Erythroblast (primary cell): ENCODE measurements around the gene HYCC2.
"Not testable (repeated sequence)": the region's sequence is repeated elsewhere in the genome, so short reads cannot be mapped to it uniquely, and the experiment has no call there.

Source experiments
- DNase-seq, 2 experiments: peaks; one replicate each; lab custom pipeline; 2025; lab: John Stamatoyannopoulos, UW
- GATA1 ChIP-seq: IDR thresholded peaks from 2 replicates; pipeline ENCODE4 v1.6.1; 2011; ENCODE audit warnings: low read depth, mild to moderate bottlenecking, control low read depth, low read length, moderate library complexity
- POLR2A ChIP-seq: IDR thresholded peaks from 2 replicates; pipeline ENCODE4 v1.6.1; 2011; ENCODE audit warnings: mild to moderate bottlenecking, low read length

Gene HYCC2

DNA sequence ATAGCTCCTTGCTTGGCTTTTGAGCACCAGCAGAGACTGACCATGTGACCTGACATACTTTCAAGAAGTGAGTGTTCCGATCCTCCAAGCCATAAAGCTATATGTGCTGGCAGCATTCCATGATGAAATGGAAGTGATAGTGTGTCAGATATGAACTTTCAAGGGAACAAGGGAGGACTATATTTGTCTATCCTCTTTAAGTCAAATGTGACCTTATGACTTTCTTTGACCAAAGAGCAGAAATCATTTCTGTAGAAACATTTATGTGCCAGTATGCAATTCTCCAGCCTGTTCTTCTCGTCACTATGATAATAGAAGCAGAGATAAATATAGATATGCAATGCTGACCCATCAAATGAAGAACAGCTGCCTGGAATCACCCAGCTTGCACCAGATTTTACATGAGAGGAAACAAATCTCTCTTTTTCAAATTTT, 14.4 kb downstream of the HYCC2 start:
- TF ChIP-seq POLR2A (no peak), GATA1 (no peak)
- no peak for DNase-seq

DNA sequence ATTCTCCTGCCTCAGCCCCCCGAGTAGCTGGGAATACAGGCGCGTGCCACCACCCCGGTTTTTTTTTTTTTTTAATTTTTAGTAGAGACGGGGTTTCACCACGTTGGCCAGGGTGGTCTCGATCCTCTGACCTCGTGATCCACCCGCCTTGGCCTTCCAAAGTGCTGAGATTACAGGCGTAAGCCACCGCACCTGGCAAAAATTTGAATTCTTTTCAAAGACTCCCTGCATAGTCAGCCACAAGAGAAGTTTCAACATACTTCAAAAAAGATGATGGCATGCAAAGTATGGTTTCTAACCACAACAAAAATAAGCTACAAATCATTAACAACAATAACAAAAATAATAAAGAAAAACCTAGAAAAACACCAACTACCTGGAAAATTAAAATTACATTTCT, 22.0 kb downstream of the HYCC2 start:
- no peak for DNase-seq
- TF ChIP-seq GATA1: no peak
- TF ChIP-seq POLR2A: no peak

DNA sequence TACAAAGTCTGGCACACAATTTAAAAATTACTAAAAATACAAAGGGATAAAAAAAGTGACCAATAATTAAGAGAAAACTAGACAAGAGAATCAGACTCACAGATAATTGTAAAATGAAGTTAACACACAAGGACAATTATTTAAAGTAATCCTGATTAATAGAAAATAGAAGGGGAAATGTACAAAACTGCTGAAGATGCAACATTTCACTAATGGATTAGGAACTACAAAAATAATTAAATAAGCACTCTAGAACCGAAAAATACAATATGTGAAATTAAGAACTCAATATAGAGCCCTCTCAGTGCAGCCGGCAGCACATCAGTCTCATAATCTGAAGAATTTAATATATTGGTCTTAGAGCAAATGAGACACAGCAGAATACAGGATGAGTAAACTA, 24.6 kb downstream of the HYCC2 start:
- TF ChIP-seq GATA1 (no peak), POLR2A (no peak)
- DNase-seq: no peak

- DNase-seq: peak in 1 of 2 experiments; percentile 5
Observed at GRCh38 chr2:201043050-201043449, 28.4 kb downstream of the HYCC2 start.

DNA sequence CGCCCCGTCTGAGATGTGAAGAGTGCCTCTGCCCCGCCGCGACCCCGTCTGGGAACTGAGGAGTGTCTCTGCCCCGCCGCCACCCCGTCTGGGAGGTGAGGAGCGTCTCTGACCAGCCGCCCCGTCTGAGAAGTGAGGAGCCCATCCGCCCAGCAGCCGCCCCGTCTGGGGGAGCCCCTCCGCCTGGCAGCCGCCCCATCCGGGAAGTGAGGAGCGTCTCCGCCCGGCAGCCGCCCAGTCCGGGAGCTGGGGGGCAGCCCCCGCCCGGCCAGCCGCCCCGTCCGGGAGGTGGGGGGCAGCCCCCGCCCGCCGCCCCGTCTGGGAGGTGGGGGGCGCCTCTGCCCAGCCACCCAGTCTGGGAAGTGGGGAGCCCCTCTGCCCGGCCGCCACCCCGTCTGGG, 29.0 kb downstream of the HYCC2 start:
- not testable (repeated sequence) for DNase-seq

- TF ChIP-seq GATA1: no peak
- TF ChIP-seq POLR2A: no peak
- DNase-seq: no peak
Observed at GRCh38 chr2:201040867-201041628, 30.4 kb downstream of the HYCC2 start.

DNA sequence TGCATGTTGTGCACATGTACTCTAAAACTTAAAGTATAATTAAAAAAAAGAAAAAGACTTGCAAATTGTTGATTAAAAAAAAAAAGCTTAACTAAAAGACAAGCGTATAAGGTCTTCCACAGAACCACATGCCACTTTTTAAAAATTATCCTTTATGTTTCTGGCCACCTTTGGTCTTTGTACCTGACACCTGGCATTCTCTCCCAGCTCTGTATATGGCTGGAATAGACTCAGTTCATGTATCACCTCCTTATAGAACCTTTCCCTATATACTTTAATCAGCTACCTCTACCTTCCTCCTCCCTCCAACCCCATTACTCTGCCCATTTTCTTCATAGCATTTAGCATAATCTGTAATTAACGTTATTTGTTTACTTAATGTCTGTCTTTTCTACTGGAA, 32.6 kb downstream of the HYCC2 start:
- TF ChIP-seq POLR2A: no peak
- TF ChIP-seq GATA1: no peak
- no peak for DNase-seq

GRCh38 chr2:201038361-201038760, 33.1 kb downstream of the HYCC2 start:
- not testable (repeated sequence) for DNase-seq

GRCh38 chr2:201034355-201034754, 37.1 kb downstream of the HYCC2 start:
- DNase-seq: not testable (repeated sequence)

DNA sequence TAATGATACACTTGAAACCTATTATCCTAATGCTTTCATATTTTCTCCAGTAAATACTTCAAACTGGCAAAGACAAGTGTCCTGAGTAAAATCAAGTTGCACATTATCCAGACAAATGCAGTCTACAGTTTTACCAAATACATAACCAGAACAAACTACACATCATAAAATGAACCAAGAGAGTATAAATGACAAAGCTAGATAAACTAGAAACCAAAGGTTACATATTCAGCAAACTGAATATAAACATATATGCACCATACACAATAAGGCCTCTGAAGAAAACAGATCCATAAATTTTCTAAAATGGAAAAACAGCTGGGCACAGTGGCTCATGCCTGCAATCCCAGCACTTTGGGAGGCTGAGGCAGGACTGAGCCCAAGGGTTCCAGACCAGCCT, 47.0 kb downstream of the HYCC2 start:
- TF ChIP-seq POLR2A: no peak
- no peak for TF ChIP-seq GATA1
- DNase-seq: no peak

DNA sequence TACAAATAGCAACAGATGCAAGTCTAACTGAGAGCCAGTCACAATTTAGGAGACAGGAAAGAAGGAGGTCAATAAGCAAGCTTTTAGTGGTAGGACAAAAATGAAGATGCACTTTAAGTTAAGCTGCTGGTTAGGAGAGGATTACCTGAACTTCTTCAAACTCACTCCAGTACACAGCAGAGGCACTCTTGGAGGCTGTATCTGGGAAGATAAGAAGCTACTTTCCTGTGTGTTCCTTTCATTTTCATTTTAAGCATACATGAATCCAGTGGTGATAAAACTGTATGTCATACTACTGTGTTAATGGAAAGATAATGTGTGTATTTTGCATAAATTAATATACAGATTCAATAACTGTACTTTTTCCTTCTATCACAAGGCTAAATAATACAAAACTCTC, 49.6 kb downstream of the HYCC2 start:
- peak; percentile 78 to 81 for DNase-seq
- TF ChIP-seq POLR2A (no peak), GATA1 (no peak)
